Measurements from ENCODE around the gene ZNF142. TPM values are rescaled to one million over a fixed set of nuclear protein-coding genes. Genes with fewer than 3 reads are reported as not detected.

Gene ZNF142
- total and polyA plus RNA-seq, 2 donors (not counting 1 experiment from before 2014, with no cell fraction given), result 4.3 to 7.3 TPM

DNA sequence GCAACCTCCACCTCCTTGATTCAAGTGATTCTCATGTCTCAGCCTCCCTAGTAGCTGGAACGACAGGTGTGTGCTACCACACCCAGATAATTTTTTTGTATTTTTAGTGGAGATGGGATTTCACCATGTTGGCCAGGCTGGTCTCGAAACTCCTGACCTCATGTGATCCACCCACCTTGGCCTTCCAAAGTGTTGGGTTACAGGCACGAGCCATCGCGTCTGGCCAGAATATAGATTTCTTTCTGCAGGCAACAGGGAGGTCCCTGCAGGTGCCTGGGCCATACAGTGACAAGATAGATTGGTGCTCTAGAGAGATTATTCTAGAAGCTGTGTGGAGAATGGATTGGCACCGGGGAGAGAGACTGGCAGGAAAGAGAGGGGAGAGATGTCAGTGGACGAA lies 38.4 kb downstream of the ZNF142 start:
- H3K79me2 ChIP-seq (ENCODE audit: control insufficient read depth, insufficient read depth, low read length), result no peaks in the 10 kb centered on the region
- TF ChIP-seq EZH2 (IDR thresholded peaks at IDR 0.05; ENCODE audit: low read length, missing control alignments), result no peak
- TF ChIP-seq, protein P1, sequence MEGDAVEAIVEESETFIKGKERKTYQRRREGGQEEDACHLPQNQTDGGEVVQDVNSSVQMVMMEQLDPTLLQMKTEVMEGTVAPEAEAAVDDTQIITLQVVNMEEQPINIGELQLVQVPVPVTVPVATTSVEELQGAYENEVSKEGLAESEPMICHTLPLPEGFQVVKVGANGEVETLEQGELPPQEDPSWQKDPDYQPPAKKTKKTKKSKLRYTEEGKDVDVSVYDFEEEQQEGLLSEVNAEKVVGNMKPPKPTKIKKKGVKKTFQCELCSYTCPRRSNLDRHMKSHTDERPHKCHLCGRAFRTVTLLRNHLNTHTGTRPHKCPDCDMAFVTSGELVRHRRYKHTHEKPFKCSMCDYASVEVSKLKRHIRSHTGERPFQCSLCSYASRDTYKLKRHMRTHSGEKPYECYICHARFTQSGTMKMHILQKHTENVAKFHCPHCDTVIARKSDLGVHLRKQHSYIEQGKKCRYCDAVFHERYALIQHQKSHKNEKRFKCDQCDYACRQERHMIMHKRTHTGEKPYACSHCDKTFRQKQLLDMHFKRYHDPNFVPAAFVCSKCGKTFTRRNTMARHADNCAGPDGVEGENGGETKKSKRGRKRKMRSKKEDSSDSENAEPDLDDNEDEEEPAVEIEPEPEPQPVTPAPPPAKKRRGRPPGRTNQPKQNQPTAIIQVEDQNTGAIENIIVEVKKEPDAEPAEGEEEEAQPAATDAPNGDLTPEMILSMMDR (conservative IDR thresholded peaks at IDR 0.05 in 1 of 2, IDR thresholded peaks at IDR 0.05 in 1 of 2; ENCODE audit: low read depth in 1 of 2, low read length in 2 of 2), result no peak
- no peaks in the 10 kb centered on the region for H3K36me3 ChIP-seq (ENCODE audit: control insufficient read depth, insufficient read depth, low read length)
- no peak overlapping the region for H3K9ac ChIP-seq (ENCODE audit: insufficient read depth, low read length)
- DNase-seq (ENCODE audit: low read depth in 2 of 2), result no peak
- H3K4me3 ChIP-seq (replicated peaks in 1 of 4; ENCODE audit: control extremely low read depth in 1 of 4, insufficient read depth in 1 of 4, low read depth in 3 of 4, low read length in 4 of 4), result no peak overlapping the region
- H3K27me3 ChIP-seq (ENCODE audit: control insufficient read depth, insufficient read depth, low read length), result no peaks in the 10 kb centered on the region
- no peak overlapping the region for H3K27ac ChIP-seq (ENCODE audit: insufficient read depth, low read length)
- H3K9me3 ChIP-seq (ENCODE audit: control insufficient read depth, insufficient read depth, low read depth, low read length), result no peaks in the 10 kb centered on the region
- H2AFZ ChIP-seq (ENCODE audit: low read length), result no peak overlapping the region
- H3K4me1 ChIP-seq (ENCODE audit: control insufficient read depth, extremely low read depth, insufficient read depth, low read length), result no peaks in the 10 kb centered on the region
- no peak overlapping the region for H3K4me2 ChIP-seq (ENCODE audit: extremely low read depth, insufficient read depth, low read length)
- H4K20me1 ChIP-seq (ENCODE audit: control insufficient read depth, extremely low read depth, insufficient read depth, low read length), result no peaks in the 10 kb centered on the region

DNA sequence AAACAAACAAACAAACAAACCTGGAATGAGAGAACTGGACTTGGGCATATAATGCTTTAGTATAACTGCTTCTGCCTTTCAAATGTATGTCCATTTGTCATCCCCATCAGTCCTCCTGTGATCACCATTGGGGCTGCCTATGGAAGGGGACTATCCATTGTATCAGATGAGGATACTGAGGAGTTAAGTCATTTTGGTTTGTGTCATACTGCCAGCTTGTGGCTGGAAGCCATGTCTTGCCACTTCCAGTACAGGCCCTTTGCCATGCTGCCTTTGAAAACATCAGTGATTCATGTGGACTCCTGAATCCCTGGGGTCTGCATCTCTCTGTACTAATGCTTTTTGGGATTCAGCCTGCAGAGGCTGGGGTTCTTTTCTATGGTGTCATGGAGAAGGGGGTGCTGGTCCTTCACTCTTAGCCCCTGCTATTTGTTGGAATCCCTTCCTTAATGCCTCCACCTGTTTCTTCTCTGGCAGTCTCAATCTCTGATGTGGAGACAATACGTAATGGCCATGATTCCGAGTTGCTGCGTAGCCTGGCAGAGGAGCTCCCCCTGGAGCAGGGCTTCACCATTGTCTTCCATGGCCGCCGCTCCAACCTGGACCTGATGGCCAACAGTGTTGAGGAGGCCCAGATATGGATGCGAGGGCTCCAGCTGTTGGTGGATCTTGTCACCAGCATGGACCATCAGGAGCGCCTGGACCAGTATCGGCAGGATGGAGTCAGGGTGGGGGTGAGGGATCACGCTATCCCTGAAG lies 41.1 kb downstream of the ZNF142 start:
- Histone ChIP-seq H3K36me3 (ENCODE audit: control insufficient read depth, insufficient read depth, low read length) (no peaks in the 10 kb centered on the region), H3K27me3 (ENCODE audit: control insufficient read depth, insufficient read depth, low read length) (no peaks in the 10 kb centered on the region), H3K9ac (ENCODE audit: insufficient read depth, low read length) (no peak overlapping the region), H3K27ac (ENCODE audit: insufficient read depth, low read length) (no peak overlapping the region), H2AFZ (ENCODE audit: low read length) (no peak overlapping the region), H3K79me2 (ENCODE audit: control insufficient read depth, insufficient read depth, low read length) (no peaks in the 10 kb centered on the region), H3K4me2 (ENCODE audit: extremely low read depth, insufficient read depth, low read length) (no peak overlapping the region), H3K4me1 (ENCODE audit: control insufficient read depth, extremely low read depth, insufficient read depth, low read length) (no peaks in the 10 kb centered on the region), H3K9me3 (ENCODE audit: control insufficient read depth, insufficient read depth, low read depth, low read length) (no peaks in the 10 kb centered on the region), H3K4me3 (replicated peaks in 1 of 4; ENCODE audit: control extremely low read depth in 1 of 4, insufficient read depth in 1 of 4, low read depth in 3 of 4, low read length in 4 of 4) (no peak overlapping the region), H4K20me1 (ENCODE audit: control insufficient read depth, extremely low read depth, insufficient read depth, low read length) (no peaks in the 10 kb centered on the region)
- DNase-seq (ENCODE audit: low read depth in 2 of 2), result peak in 1 of 2 donors; percentile 19
- TF ChIP-seq, protein P1 (conservative IDR thresholded peaks at IDR 0.05 in 1 of 2, IDR thresholded peaks at IDR 0.05 in 1 of 2; ENCODE audit: low read depth in 1 of 2, low read length in 2 of 2), result no peak
- no peak for TF ChIP-seq EZH2 (IDR thresholded peaks at IDR 0.05; ENCODE audit: low read length, missing control alignments)

DNA sequence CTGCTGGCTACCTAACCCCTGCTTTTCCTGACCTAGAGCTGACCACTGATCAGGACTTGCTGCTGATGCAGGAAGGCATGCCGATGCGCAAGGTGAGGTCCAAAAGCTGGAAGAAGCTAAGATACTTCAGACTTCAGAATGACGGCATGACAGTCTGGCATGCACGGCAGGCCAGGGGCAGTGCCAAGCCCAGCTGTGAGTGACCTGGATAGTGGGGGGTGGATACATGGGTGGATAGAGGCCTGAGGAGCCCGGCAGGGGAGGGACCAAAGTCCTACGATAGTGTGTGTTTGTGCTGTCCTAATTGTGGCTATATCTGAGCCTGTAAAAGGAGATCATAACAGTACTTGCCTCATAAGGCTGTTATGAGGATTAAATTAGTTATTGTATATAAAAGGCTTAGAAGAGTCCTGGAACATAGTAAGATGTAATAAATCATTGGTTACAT lies 43.5 kb downstream of the ZNF142 start:
- Histone ChIP-seq H3K27me3 (ENCODE audit: control insufficient read depth, insufficient read depth, low read length) (no peaks in the 10 kb centered on the region), H3K27ac (ENCODE audit: insufficient read depth, low read length) (no peak overlapping the region), H2AFZ (ENCODE audit: low read length) (no peak overlapping the region), H3K4me3 (replicated peaks in 1 of 4; ENCODE audit: control extremely low read depth in 1 of 4, insufficient read depth in 1 of 4, low read depth in 3 of 4, low read length in 4 of 4) (no peak overlapping the region), H3K4me2 (ENCODE audit: extremely low read depth, insufficient read depth, low read length) (no peak overlapping the region), H3K36me3 (ENCODE audit: control insufficient read depth, insufficient read depth, low read length) (no peaks in the 10 kb centered on the region), H3K4me1 (ENCODE audit: control insufficient read depth, extremely low read depth, insufficient read depth, low read length) (no peaks in the 10 kb centered on the region), H4K20me1 (ENCODE audit: control insufficient read depth, extremely low read depth, insufficient read depth, low read length) (no peaks in the 10 kb centered on the region), H3K9me3 (ENCODE audit: control insufficient read depth, insufficient read depth, low read depth, low read length) (no peaks in the 10 kb centered on the region), H3K9ac (ENCODE audit: insufficient read depth, low read length) (no peak overlapping the region), H3K79me2 (ENCODE audit: control insufficient read depth, insufficient read depth, low read length) (no peaks in the 10 kb centered on the region)
- DNase-seq (ENCODE audit: low read depth in 2 of 2), result no peak
- TF ChIP-seq EZH2 (IDR thresholded peaks at IDR 0.05; ENCODE audit: low read length, missing control alignments), result no peak
- TF ChIP-seq, protein P1 (conservative IDR thresholded peaks at IDR 0.05 in 1 of 2, IDR thresholded peaks at IDR 0.05 in 1 of 2; ENCODE audit: low read depth in 1 of 2, low read length in 2 of 2), result no peak

Measured in fibroblast of lung (primary cell).